Spleen (tissue), 7 donors: ENCODE data around the gene TNRC18.

ENCODE experiments used
- POLR2AphosphoS5 ChIP-seq, 3 donors: sonication (generic); formaldehyde crosslinking; IDR thresholded peaks; one replicate each; pipeline ENCODE4 v1.5.1; 2017; ENCODE audit warnings: antibody characterized with exemption in 3 of 3
- TF ChIP-seq, protein P1 (sequence below), 11 experiments: fragments of 200-600 bp in 7 of 11; fragments of 450-650 bp in 4 of 11; sonication (generic) in 4 of 11; IDR thresholded peaks in 8 of 11; conservative IDR thresholded peaks in 3 of 11; 1 replicate in 7 of 11; 2 replicates in 4 of 11; pipeline versions ENCODE4 v1.4.0 to v1.8.0; 2016 to 2021; ENCODE audit warnings: antibody characterized with exemption in 11 of 11, inconsistent platforms in 4 of 11, mild to moderate bottlenecking in 1 of 11
- donor health status: DM: no; HTN: no; CAD: no; lungs with moderate emphysema.
- donor health status: DM: no; HTN: no; CAD: no.
- donor health status: DM: no; HTN: no; CAD: no.

DNA sequence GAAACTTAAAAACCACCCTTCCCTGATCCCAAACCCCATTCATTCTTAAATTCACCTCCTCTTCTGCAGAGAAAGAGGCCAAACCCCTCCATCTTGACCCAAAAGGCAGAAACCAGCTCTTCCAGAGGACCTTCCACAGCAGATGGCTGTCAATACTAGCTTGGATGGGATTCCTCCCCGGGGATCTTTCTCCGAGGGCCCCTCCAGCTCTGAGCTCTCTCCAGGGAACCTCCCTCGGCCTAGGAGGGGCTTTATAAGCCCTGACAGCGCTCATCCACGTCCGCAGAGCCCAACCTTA lies 5.4 kb downstream of the TNRC18 start:
- TF ChIP-seq, protein P1, sequence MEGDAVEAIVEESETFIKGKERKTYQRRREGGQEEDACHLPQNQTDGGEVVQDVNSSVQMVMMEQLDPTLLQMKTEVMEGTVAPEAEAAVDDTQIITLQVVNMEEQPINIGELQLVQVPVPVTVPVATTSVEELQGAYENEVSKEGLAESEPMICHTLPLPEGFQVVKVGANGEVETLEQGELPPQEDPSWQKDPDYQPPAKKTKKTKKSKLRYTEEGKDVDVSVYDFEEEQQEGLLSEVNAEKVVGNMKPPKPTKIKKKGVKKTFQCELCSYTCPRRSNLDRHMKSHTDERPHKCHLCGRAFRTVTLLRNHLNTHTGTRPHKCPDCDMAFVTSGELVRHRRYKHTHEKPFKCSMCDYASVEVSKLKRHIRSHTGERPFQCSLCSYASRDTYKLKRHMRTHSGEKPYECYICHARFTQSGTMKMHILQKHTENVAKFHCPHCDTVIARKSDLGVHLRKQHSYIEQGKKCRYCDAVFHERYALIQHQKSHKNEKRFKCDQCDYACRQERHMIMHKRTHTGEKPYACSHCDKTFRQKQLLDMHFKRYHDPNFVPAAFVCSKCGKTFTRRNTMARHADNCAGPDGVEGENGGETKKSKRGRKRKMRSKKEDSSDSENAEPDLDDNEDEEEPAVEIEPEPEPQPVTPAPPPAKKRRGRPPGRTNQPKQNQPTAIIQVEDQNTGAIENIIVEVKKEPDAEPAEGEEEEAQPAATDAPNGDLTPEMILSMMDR (IDR thresholded peaks at IDR 0.05 in 8 of 11, conservative IDR thresholded peaks at IDR 0.05 in 3 of 11): no peak
- no peak for TF ChIP-seq POLR2AphosphoS5 (IDR thresholded peaks at IDR 0.05)
